SK-N-SH (cell line): ENCODE measurements around the gene MAST4.

ENCODE experiments used
- CTCF ChIP-seq: fragments of 200-600 bp; sonication (generic); IDR thresholded peaks from 2 replicates; pipeline ENCODE4 v1.6.1; 2017; ENCODE audit warnings: antibody characterized with exemption, mild to moderate bottlenecking, moderate library complexity
- EP300 ChIP-seq, 2 experiments: IDR thresholded peaks; 2 replicates each; pipeline versions ENCODE4 v1.4.0 to v1.6.1; 2012; ENCODE audit warnings: borderline replicate concordance in 1 of 2, low read depth in 1 of 2, low read length in 1 of 2
- EZH2phosphoT487 ChIP-seq: fragments of 200-600 bp; sonication (generic); IDR thresholded peaks from 2 replicates; pipeline ENCODE4 v1.6.1; 2017; ENCODE audit warnings: low read depth, mixed run types, mild to moderate bottlenecking, antibody characterized with exemption, moderate library complexity, borderline replicate concordance
- GABPA ChIP-seq: IDR thresholded peaks from 2 replicates; pipeline ENCODE4 v1.4.0; 2012; ENCODE audit warnings: low read depth, mild to moderate bottlenecking
- IRF3 ChIP-seq: fragments of 150-350 bp; IDR thresholded peaks from 2 replicates; pipeline ENCODE4 v1.6.1; 2016; ENCODE audit warnings: mild to moderate bottlenecking, low read depth, low read length
- MXI1 ChIP-seq: IDR thresholded peaks from 2 replicates; pipeline ENCODE4 v1.6.1; 2012; ENCODE audit warnings: mild to moderate bottlenecking, low read depth, low read length, improper control_type of control experiment
- NFIC ChIP-seq: IDR thresholded peaks from 2 replicates; pipeline ENCODE4 v1.4.0; 2012; ENCODE audit warnings: borderline replicate concordance
- RAD21 ChIP-seq: IDR thresholded peaks from 2 replicates; pipeline ENCODE4 v1.6.1; 2012; ENCODE audit warnings: mild to moderate bottlenecking, low read length
- RCOR1 ChIP-seq: fragments of 150-350 bp; IDR thresholded peaks from 2 replicates; pipeline ENCODE4 v1.6.1; 2017; ENCODE audit warnings: antibody characterized with exemption, low read length
- REST ChIP-seq: IDR thresholded peaks from 2 replicates; pipeline ENCODE4 v1.6.1; 2012; ENCODE audit warnings: mild to moderate bottlenecking, low read depth, low read length, moderate library complexity
- ZBTB33 ChIP-seq: IDR thresholded peaks from 2 replicates; pipeline ENCODE4 v1.4.0; 2012; ENCODE audit warnings: low read depth, borderline replicate concordance

GRCh38 chr5:66659780-66660179 is 63.6 kb downstream of the MAST4 start:
- TF ChIP-seq RAD21 (no peak), REST (no peak), CTCF (no peak), MXI1 (no peak), RCOR1 (no peak), EZH2phosphoT487 (no peak), IRF3 (no peak), GABPA (no peak), NFIC (no peak), ZBTB33 (no peak), EP300 (IDR thresholded peaks at IDR 0.05; ENCODE audit: borderline replicate concordance in 1 of 2, low read depth in 1 of 2, low read length in 1 of 2) (no peak)
